HG03432 (cell line): ENCODE results near the gene CYB5D1.
A peak's percentile ranks its signal among the peaks of the same experiment; 100 is the strongest.

Experiments
- ATAC-seq: cut with Tn5 transposase; IDR thresholded peaks from one replicate; pipeline ENCODE4 v1.9.1; 2021; ENCODE audit warnings: mild to moderate bottlenecking, moderate library complexity; ENCODE audit not compliant: unreplicated experiment

CYB5D1 gene

GRCh38 chr17:7884581-7885366 is 27.0 kb downstream of the CYB5D1 start:
- peak; percentile 19 for ATAC-seq

GRCh38 chr17:7885367-7886226 is 27.8 kb downstream of the CYB5D1 start:
- peak; percentile 31 for ATAC-seq

- ATAC-seq: no peak
Measured at GRCh38 chr17:7886227-7887037, 28.6 kb downstream of the CYB5D1 start.

- ATAC-seq: no peak
Measured at GRCh38 chr17:7887038-7887481, 29.3 kb downstream of the CYB5D1 start.

- ATAC-seq: peak; percentile 49
Measured at GRCh38 chr17:7887482-7888183, 29.8 kb downstream of the CYB5D1 start.

GRCh38 chr17:7888184-7888920 is 30.5 kb downstream of the CYB5D1 start, which contains the start of gene CHD3:
Gene CHD3 (plus strand): TSS chr17:7888789. CDS start chr17:7889001, 212 bp downstream.
- ATAC-seq: no peak

- no peak for ATAC-seq
Measured at GRCh38 chr17:7889166-7889955, 31.6 kb downstream of the CYB5D1 start.

- no peak for ATAC-seq
Measured at GRCh38 chr17:7893187-7893880, 35.5 kb downstream of the CYB5D1 start.

- ATAC-seq: no peak
Measured at GRCh38 chr17:7894226-7894625, 36.4 kb downstream of the CYB5D1 start.

- no peak for ATAC-seq
Measured at GRCh38 chr17:7894866-7895265, 37.1 kb downstream of the CYB5D1 start.

GRCh38 chr17:7897090-7897489 is 39.3 kb downstream of the CYB5D1 start:
- ATAC-seq: no peak

GRCh38 chr17:7897773-7898172 is 40.0 kb downstream of the CYB5D1 start:
- ATAC-seq: no peak

GRCh38 chr17:7903154-7904103 is 45.6 kb downstream of the CYB5D1 start:
- no peak for ATAC-seq

- ATAC-seq: no peak
Measured at GRCh38 chr17:7909089-7909488, 51.3 kb downstream of the CYB5D1 start.

GRCh38 chr17:7910281-7910680 is 52.5 kb downstream of the CYB5D1 start:
- ATAC-seq: no peak

- no peak for ATAC-seq
Measured at GRCh38 chr17:7910711-7911110, 52.9 kb downstream of the CYB5D1 start.

- ATAC-seq: no peak
Measured at GRCh38 chr17:7911116-7911515, 53.3 kb downstream of the CYB5D1 start.
